ENCODE results near the gene NAA40. TPM values are rescaled to one million over a fixed set of nuclear protein-coding genes. Genes with fewer than 3 reads are reported as not detected.

Gene NAA40
- total RNA-seq, 1 donor from 2014 or later: 19.7 TPM

GRCh38 chr11:63916837-63917691, 21.7 kb upstream of the NAA40 start, which contains the start of gene RCOR2:
Gene RCOR2 (minus strand): TSS chr11:63917164. CDS start chr11:63916456, 708 bp downstream.
- Histone ChIP-seq H3K27ac (replicated peaks) (peak within 1 kb of the TSS; percentile 99), H3K4me3 (peak within 1 kb of the TSS; percentile 67), H3K27me3 (ENCODE audit: low read depth) (no peaks in the 10 kb centered on the region), H3K36me3 (no peaks in the 10 kb centered on the region), H3K4me1 (peaks cover 60% of the 10 kb centered on the region), H3K9me3 (replicated peaks) (peaks cover 2% of the 10 kb centered on the region)
- DNase-seq: peak; percentile 87
- TF ChIP-seq CTCF (IDR thresholded peaks at IDR 0.05; ENCODE audit: borderline replicate concordance): no peak
- intact Hi-C loops (cut with micrococcal nuclease): no loop called here

DNA sequence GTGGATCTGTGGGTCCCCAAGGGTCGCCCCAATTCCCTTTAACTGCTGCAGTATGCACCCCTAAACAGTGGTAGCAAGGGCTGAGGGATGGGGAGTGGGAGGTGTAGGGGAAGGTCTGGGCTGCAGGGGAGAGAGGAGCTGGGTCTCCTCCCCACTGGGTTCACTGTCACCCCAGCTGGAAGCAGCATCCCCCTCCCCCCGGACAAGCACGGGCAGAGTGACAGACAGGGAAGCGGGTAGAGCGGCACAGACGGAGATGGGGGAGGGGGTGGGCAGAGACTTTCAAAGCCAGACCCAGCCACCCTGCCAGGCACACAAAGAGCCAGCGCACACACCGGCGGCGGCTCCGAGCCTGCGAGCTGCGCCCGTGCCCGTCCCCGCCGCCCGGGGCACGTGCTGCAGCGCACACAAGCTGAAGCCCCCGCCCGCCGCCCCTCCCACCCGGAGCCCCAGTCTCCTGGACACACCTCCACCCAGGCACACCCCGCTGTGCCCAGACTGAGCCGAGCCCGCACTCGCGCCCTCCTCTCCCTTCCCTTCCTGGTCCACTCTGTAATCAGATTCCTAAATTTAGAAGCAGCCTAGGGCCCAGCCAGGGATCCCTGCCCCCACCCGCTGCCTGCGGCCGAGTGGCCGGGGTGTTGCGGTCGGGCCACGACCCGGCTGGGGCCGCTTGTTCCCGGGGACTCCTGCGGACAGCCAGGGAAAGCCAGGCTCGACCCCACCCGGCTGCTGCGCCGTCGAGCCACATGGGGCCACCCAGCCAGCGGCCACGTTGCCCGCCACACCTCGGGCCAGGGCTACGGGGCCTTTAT, 20.9 kb upstream of the NAA40 start:
- Histone ChIP-seq H3K27me3 (ENCODE audit: low read depth) (no peaks in the 10 kb centered on the region), H3K36me3 (no peaks in the 10 kb centered on the region), H3K4me1 (peaks cover 60% of the 10 kb centered on the region), H3K4me3 (peak overlapping the region; percentile 67), H3K27ac (replicated peaks) (peak overlapping the region; percentile 99), H3K9me3 (replicated peaks) (peaks cover 2% of the 10 kb centered on the region)
- peak; percentile 84 for DNase-seq
- intact Hi-C loops (cut with micrococcal nuclease): no loop called here
- TF ChIP-seq CTCF (IDR thresholded peaks at IDR 0.05; ENCODE audit: borderline replicate concordance): no peak

DNA sequence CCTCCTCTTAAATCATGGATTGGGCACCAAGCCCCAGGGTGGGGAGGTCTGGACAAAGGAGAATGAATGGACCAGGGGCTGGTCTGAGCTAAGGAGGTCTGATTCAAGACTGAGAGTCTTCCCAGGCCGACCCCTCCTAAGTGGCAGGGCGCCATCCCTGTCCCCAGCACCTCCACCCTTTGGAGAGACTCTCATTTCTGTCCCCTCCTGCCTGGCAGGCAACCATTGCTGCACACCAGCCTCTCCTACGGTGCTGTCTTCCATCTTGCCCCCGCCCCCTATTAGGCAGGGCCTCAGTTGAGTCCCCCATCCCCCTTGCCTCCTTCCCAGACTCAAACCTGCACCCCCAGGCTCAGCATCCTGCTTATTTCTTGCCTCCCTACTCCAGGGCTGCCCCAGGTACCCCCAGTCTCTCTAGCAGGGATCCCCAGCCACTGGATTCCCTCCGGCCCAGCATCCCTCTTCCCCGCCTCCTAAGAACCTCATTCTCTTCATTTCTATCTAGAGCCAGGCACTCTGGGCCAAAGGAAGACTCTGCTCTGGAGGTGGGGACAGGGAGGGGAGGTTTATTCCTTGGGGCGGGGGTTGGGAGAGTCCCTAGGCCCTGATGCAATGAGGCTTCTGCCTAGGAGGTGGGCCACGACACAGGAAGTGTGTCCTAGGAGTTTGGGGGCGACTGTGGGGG, 20.2 kb upstream of the NAA40 start:
- intact Hi-C loops (cut with micrococcal nuclease): no loop called here
- H3K27me3 ChIP-seq (ENCODE audit: low read depth): no peaks in the 10 kb centered on the region
- peaks cover 60% of the 10 kb centered on the region for H3K4me1 ChIP-seq
- DNase-seq: no peak
- peaks cover 2% of the 10 kb centered on the region for H3K9me3 ChIP-seq (replicated peaks)
- H3K4me3 ChIP-seq: peak overlapping the region; percentile 67
- no peak for TF ChIP-seq CTCF (IDR thresholded peaks at IDR 0.05; ENCODE audit: borderline replicate concordance)
- no peaks in the 10 kb centered on the region for H3K36me3 ChIP-seq
- peak overlapping the region; percentile 99 for H3K27ac ChIP-seq (replicated peaks)

DNA sequence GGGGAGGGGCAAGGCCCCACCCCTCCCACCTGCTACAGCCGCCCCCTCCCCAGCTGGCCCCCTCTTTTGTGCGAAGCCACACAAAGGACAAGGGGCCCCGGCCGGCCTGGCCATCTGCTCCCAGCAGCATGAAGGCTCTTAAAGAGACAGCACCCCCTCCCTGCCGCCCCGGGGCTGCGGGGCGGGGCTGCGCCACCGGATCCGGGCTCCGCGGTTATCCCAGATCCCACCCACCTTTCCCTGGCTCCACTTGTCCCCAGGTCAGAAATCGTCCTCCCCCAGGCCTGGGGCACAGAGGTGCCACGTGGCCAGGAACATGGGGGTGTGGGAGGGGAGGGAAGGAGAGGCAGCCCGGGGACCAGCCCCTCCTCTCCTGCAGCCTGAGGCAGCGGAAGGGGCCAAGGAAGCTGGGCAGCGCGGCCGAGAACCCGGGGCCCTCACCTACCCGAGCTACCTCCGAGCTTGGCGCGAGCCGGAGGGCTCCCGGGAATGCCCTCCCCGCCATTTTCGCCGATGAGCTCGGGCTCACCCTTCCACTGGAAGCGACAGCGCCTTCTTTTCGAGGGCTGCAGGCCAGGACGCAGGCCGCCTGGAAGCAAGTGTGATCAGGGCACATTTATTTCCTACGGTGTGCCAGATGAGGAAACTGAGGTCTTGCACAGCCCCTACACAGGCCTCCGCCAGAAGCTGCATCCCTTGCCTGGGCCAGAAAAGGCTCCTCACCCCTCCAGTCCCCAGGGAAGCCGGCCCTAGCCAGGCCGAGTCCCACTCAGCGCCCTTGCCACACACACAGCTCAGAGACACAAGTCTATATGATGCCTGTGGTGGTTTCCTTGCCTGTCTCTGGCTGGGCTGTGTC, 19.3 kb upstream of the NAA40 start:
- TF ChIP-seq CTCF (IDR thresholded peaks at IDR 0.05; ENCODE audit: borderline replicate concordance): no peak
- peak; percentile 76 for DNase-seq
- no peaks in the 10 kb centered on the region for H3K36me3 ChIP-seq
- H3K4me3 ChIP-seq: peak overlapping the region; percentile 67
- H3K9me3 ChIP-seq (replicated peaks): peaks cover 2% of the 10 kb centered on the region
- H3K4me1 ChIP-seq: peaks cover 60% of the 10 kb centered on the region
- peak overlapping the region; percentile 99 for H3K27ac ChIP-seq (replicated peaks)
- no peaks in the 10 kb centered on the region for H3K27me3 ChIP-seq (ENCODE audit: low read depth)
- intact Hi-C loops (cut with micrococcal nuclease): no loop called here
